Measurements from ENCODE around the gene ACOX1. TPM values are rescaled to one million over a fixed set of nuclear protein-coding genes. Genes with fewer than 3 reads are reported as not detected.

The ACOX1 gene
- total and polyA plus RNA-seq, 2 donors (not counting 1 experiment from before 2014, with no cell fraction given), result 6.6 to 31.2 TPM

GRCh38 chr17:76008630-76009425 lies 29.9 kb upstream of the ACOX1 start:
- TF ChIP-seq EZH2 (IDR thresholded peaks at IDR 0.05; ENCODE audit: borderline replicate concordance, insufficient read depth, low read depth, low read length, poor library complexity, severe bottlenecking), result no peak
- TF ChIP-seq, protein P1, sequence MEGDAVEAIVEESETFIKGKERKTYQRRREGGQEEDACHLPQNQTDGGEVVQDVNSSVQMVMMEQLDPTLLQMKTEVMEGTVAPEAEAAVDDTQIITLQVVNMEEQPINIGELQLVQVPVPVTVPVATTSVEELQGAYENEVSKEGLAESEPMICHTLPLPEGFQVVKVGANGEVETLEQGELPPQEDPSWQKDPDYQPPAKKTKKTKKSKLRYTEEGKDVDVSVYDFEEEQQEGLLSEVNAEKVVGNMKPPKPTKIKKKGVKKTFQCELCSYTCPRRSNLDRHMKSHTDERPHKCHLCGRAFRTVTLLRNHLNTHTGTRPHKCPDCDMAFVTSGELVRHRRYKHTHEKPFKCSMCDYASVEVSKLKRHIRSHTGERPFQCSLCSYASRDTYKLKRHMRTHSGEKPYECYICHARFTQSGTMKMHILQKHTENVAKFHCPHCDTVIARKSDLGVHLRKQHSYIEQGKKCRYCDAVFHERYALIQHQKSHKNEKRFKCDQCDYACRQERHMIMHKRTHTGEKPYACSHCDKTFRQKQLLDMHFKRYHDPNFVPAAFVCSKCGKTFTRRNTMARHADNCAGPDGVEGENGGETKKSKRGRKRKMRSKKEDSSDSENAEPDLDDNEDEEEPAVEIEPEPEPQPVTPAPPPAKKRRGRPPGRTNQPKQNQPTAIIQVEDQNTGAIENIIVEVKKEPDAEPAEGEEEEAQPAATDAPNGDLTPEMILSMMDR (IDR thresholded peaks at IDR 0.05), result no peak
- Mint-ChIP-seq H3K9me3 (ENCODE audit: insufficient read depth) (no peaks in the 10 kb centered on the region), H3K4me3 (no peak overlapping the region), H3K27ac (no peak overlapping the region), H3K27me3 (no peaks in the 10 kb centered on the region), H3K4me1 (no peaks in the 10 kb centered on the region)
- Histone ChIP-seq H3K36me3 (replicated peaks in 1 of 2; ENCODE audit: control extremely low read depth in 1 of 2, control insufficient read depth in 1 of 2, extremely low read depth in 1 of 2, insufficient read depth in 2 of 2, low read length in 1 of 2) (no peaks in the 10 kb centered on the region), H3K79me2 (ENCODE audit: control insufficient read depth, insufficient read depth, low read length) (no peaks in the 10 kb centered on the region), H3K27ac (ENCODE audit: low read length in 2 of 2) (no peak overlapping the region), H3K4me1 (ENCODE audit: control insufficient read depth in 2 of 2, insufficient read depth in 2 of 2, low read length in 2 of 2) (peaks cover 0 to 3% of the 10 kb centered on the region in 2 donors), H4K20me1 (ENCODE audit: control insufficient read depth, insufficient read depth, low read length, poor library complexity, severe bottlenecking) (no peaks in the 10 kb centered on the region), H3K9me3 (ENCODE audit: control extremely low read depth in 1 of 3, control insufficient read depth in 2 of 3, insufficient read depth in 1 of 3, low read length in 2 of 3) (no peaks in the 10 kb centered on the region), H2AFZ (ENCODE audit: insufficient read depth, low read depth, low read length, poor library complexity, severe bottlenecking) (no peak overlapping the region), H3K27me3 (replicated peaks in 1 of 4; ENCODE audit: control extremely low read depth in 1 of 4, control insufficient read depth in 3 of 4, insufficient read depth in 4 of 4, low read length in 3 of 4) (peaks cover 0 to 3% (median 0%) of the 10 kb centered on the region in 4 experiments), H3K4me3 (ENCODE audit: control extremely low read depth in 1 of 5, extremely low read depth in 1 of 5, insufficient read depth in 1 of 5, low read depth in 2 of 5, low read length in 4 of 5) (no peak overlapping the region), H3K4me2 (replicated peaks; ENCODE audit: low read depth, low read length, poor library complexity, severe bottlenecking) (no peak overlapping the region), H3K9ac (ENCODE audit: low read length) (no peak overlapping the region)
- ChIA-PET CTCF (interaction anchor here (0.7 to 5.5 kb wide), 7 partner anchors 9 to 262 kb away, joined by 3 to 35 read pairs (median 4); partner anchors contain the start of gene MRPL38), POLR2A (no interaction called here)
- ATAC-seq (ENCODE audit: low read depth), result no peak
- 94% methylated on average over 54 of the region's 56 CpGs for WGBS (ENCODE audit: insufficient coverage)
- no peak for DNase-seq
- intact Hi-C loops (cut with micrococcal nuclease), result loop anchor here (10.0 kb wide), 2 partner anchors 164 to 254 kb away; partner anchors contain the start of gene UNC13D

GRCh38 chr17:76008208-76008607 lies 29.2 kb upstream of the ACOX1 start:
- POLR2A ChIA-PET, result no interaction called here
- CTCF ChIA-PET, result interaction anchor here (0.7 to 5.5 kb wide), 6 partner anchors 9 to 135 kb away, joined by 3 to 35 read pairs (median 6); partner anchors contain the start of gene MRPL38
- Mint-ChIP-seq H3K4me3 (no peak overlapping the region), H3K9me3 (ENCODE audit: insufficient read depth) (no peaks in the 10 kb centered on the region), H3K27ac (no peak overlapping the region), H3K27me3 (no peaks in the 10 kb centered on the region), H3K4me1 (no peaks in the 10 kb centered on the region)
- no peaks in the 10 kb centered on the region for H3K79me2 ChIP-seq (ENCODE audit: control insufficient read depth, insufficient read depth, low read length)
- peaks cover 0 to 3% of the 10 kb centered on the region in 2 donors for H3K4me1 ChIP-seq (ENCODE audit: control insufficient read depth in 2 of 2, insufficient read depth in 2 of 2, low read length in 2 of 2)
- no peak overlapping the region for H3K9ac ChIP-seq (ENCODE audit: low read length)
- no peaks in the 10 kb centered on the region for H3K36me3 ChIP-seq (replicated peaks in 1 of 2; ENCODE audit: control extremely low read depth in 1 of 2, control insufficient read depth in 1 of 2, extremely low read depth in 1 of 2, insufficient read depth in 2 of 2, low read length in 1 of 2)
- DNase-seq, result no peak
- WGBS (ENCODE audit: insufficient coverage), result 95% methylated on average over 36 of the region's 36 CpGs
- no peak overlapping the region for H3K4me3 ChIP-seq (ENCODE audit: control extremely low read depth in 1 of 5, extremely low read depth in 1 of 5, insufficient read depth in 1 of 5, low read depth in 2 of 5, low read length in 4 of 5)
- no peak overlapping the region for H3K4me2 ChIP-seq (replicated peaks; ENCODE audit: low read depth, low read length, poor library complexity, severe bottlenecking)
- H3K9me3 ChIP-seq (ENCODE audit: control extremely low read depth in 1 of 3, control insufficient read depth in 2 of 3, insufficient read depth in 1 of 3, low read length in 2 of 3), result no peaks in the 10 kb centered on the region
- no peak overlapping the region for H2AFZ ChIP-seq (ENCODE audit: insufficient read depth, low read depth, low read length, poor library complexity, severe bottlenecking)
- H4K20me1 ChIP-seq (ENCODE audit: control insufficient read depth, insufficient read depth, low read length, poor library complexity, severe bottlenecking), result no peaks in the 10 kb centered on the region
- ATAC-seq (ENCODE audit: low read depth), result no peak
- H3K27ac ChIP-seq (ENCODE audit: low read length in 2 of 2), result no peak overlapping the region
- H3K27me3 ChIP-seq (replicated peaks in 1 of 4; ENCODE audit: control extremely low read depth in 1 of 4, control insufficient read depth in 3 of 4, insufficient read depth in 4 of 4, low read length in 3 of 4), result no peaks in the 10 kb centered on the region
- intact Hi-C loops (cut with micrococcal nuclease), result loop anchor here (10.0 kb wide), 2 partner anchors 163 to 253 kb away; partner anchors contain the start of gene UNC13D
- TF ChIP-seq EZH2 (IDR thresholded peaks at IDR 0.05; ENCODE audit: borderline replicate concordance, insufficient read depth, low read depth, low read length, poor library complexity, severe bottlenecking), result no peak
- TF ChIP-seq, protein P1 (IDR thresholded peaks at IDR 0.05), result no peak
